ENCODE results near the gene CERS6. TPM values are rescaled to one million over a fixed set of nuclear protein-coding genes. Genes with fewer than 3 reads are reported as not detected.

CERS6 gene
- total RNA-seq, 1 donor = 23.9 TPM

GRCh38 chr2:168574856-168575630, 119.0 kb downstream of the CERS6 start:
- Histone ChIP-seq H3K4me1 (ENCODE audit: insufficient read depth, low read length) (peaks cover 10% of the 10 kb centered on the region), H2AFZ (ENCODE audit: low read length) (no peak overlapping the region), H4K20me1 (ENCODE audit: insufficient read depth, low read length) (no peaks in the 10 kb centered on the region), H3K27me3 (ENCODE audit: insufficient read depth, low read length) (no peaks in the 10 kb centered on the region), H3K4me3 (ENCODE audit: insufficient read depth, low read length) (no peak overlapping the region), H3K27ac (ENCODE audit: low read depth, low read length) (no peak overlapping the region), H3K36me3 (ENCODE audit: insufficient read depth, low read length) (no peaks in the 10 kb centered on the region), H3K4me2 (ENCODE audit: insufficient read depth, low read length) (no peak overlapping the region), H3K9me3 (ENCODE audit: low read depth, low read length) (no peaks in the 10 kb centered on the region), H3K79me2 (ENCODE audit: insufficient read depth, low read length) (peaks cover 2% of the 10 kb centered on the region)
- DNase-seq (ENCODE audit: insufficient read length, low spot score, missing footprints) = no peak
- TF ChIP-seq, protein P1, sequence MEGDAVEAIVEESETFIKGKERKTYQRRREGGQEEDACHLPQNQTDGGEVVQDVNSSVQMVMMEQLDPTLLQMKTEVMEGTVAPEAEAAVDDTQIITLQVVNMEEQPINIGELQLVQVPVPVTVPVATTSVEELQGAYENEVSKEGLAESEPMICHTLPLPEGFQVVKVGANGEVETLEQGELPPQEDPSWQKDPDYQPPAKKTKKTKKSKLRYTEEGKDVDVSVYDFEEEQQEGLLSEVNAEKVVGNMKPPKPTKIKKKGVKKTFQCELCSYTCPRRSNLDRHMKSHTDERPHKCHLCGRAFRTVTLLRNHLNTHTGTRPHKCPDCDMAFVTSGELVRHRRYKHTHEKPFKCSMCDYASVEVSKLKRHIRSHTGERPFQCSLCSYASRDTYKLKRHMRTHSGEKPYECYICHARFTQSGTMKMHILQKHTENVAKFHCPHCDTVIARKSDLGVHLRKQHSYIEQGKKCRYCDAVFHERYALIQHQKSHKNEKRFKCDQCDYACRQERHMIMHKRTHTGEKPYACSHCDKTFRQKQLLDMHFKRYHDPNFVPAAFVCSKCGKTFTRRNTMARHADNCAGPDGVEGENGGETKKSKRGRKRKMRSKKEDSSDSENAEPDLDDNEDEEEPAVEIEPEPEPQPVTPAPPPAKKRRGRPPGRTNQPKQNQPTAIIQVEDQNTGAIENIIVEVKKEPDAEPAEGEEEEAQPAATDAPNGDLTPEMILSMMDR (IDR thresholded peaks at IDR 0.05; ENCODE audit: extremely low read depth, low read depth, low read length) = no peak

DNA sequence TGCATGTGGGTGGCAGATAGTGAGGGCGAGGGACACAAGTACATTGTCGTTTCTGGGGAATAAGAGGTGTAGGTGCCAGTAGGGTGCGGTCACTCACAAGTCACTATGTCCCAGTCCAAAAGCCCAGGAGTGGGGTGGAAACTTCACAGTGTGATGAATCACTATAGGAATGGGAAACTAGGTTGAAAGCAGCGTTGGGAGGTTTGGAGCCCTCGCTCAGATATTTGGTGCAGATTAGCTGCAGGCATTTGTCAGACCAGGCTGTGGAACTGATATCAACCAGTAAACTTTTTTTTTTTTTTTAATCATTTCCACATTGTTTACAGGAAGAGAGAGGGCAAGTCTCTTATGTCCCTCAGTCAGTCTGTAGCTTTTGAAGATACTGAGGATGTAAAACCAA, 121.8 kb downstream of the CERS6 start:
- no peaks in the 10 kb centered on the region for H3K9me3 ChIP-seq (ENCODE audit: low read depth, low read length)
- peaks cover 8% of the 10 kb centered on the region for H3K79me2 ChIP-seq (ENCODE audit: insufficient read depth, low read length)
- no peak overlapping the region for H3K4me2 ChIP-seq (ENCODE audit: insufficient read depth, low read length)
- H3K4me1 ChIP-seq (ENCODE audit: insufficient read depth, low read length) = peaks cover 12% of the 10 kb centered on the region
- H4K20me1 ChIP-seq (ENCODE audit: insufficient read depth, low read length) = no peaks in the 10 kb centered on the region
- no peaks in the 10 kb centered on the region for H3K27me3 ChIP-seq (ENCODE audit: insufficient read depth, low read length)
- H3K36me3 ChIP-seq (ENCODE audit: insufficient read depth, low read length) = no peaks in the 10 kb centered on the region
- no peak for DNase-seq (ENCODE audit: insufficient read length, low spot score, missing footprints)
- H2AFZ ChIP-seq (ENCODE audit: low read length) = no peak overlapping the region
- no peak overlapping the region for H3K27ac ChIP-seq (ENCODE audit: low read depth, low read length)
- no peak overlapping the region for H3K4me3 ChIP-seq (ENCODE audit: insufficient read depth, low read length)
- TF ChIP-seq, protein P1 (IDR thresholded peaks at IDR 0.05; ENCODE audit: extremely low read depth, low read depth, low read length) = no peak

GRCh38 chr2:168583064-168583709, 127.1 kb downstream of the CERS6 start:
- Histone ChIP-seq H2AFZ (ENCODE audit: low read length) (peak overlapping the region; percentile 67), H3K36me3 (ENCODE audit: insufficient read depth, low read length) (no peaks in the 10 kb centered on the region), H3K79me2 (ENCODE audit: insufficient read depth, low read length) (peaks cover 10% of the 10 kb centered on the region), H4K20me1 (ENCODE audit: insufficient read depth, low read length) (no peaks in the 10 kb centered on the region), H3K4me2 (ENCODE audit: insufficient read depth, low read length) (peak overlapping the region; percentile 60), H3K4me1 (ENCODE audit: insufficient read depth, low read length) (peaks cover 26% of the 10 kb centered on the region), H3K4me3 (ENCODE audit: insufficient read depth, low read length) (peak overlapping the region; percentile 19), H3K27me3 (ENCODE audit: insufficient read depth, low read length) (no peaks in the 10 kb centered on the region), H3K27ac (ENCODE audit: low read depth, low read length) (peak overlapping the region; percentile 79), H3K9me3 (ENCODE audit: low read depth, low read length) (no peaks in the 10 kb centered on the region)
- no peak for DNase-seq (ENCODE audit: insufficient read length, low spot score, missing footprints)
- TF ChIP-seq, protein P1 (IDR thresholded peaks at IDR 0.05; ENCODE audit: extremely low read depth, low read depth, low read length) = no peak

Data from osteoblast (primary cell).